ENCODE data around the gene FNBP1L. TPM values are rescaled to one million over a fixed set of nuclear protein-coding genes. Genes with fewer than 3 reads are reported as not detected.
A peak's percentile ranks its signal among the peaks of the same experiment; 100 is the strongest.

The FNBP1L gene
- total and polyA plus RNA-seq, 2 donors (not counting 1 experiment from before 2014, with no cell fraction given), result 0.86 to 5.4 TPM

DNA sequence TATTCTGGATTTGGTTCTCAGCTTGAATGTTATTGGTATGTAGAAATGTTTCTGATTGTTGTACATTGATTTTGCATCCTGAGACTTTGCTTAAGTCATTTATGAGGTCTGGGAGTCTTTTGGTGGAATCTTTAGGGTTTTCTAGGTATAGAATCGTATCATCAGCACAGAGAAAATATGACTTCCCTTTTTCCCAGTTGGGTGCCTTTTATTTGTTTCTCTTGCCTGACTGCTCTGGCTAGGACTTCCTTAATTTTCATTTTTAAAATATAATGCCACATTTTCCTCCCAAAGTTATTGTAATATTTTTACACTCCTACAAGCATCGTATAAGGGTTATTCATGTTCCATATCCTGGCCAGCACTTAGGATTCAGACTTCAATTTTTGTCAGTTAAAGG lies 111.1 kb downstream of the FNBP1L start:
- peaks cover 23% of the 10 kb centered on the region for H3K4me1 Mint-ChIP-seq
- Histone ChIP-seq H3K27me3 (replicated peaks in 1 of 4; ENCODE audit: control extremely low read depth in 1 of 4, control insufficient read depth in 3 of 4, insufficient read depth in 4 of 4, low read length in 3 of 4) (no peaks in the 10 kb centered on the region), H3K79me2 (ENCODE audit: control insufficient read depth, insufficient read depth, low read length) (no peaks in the 10 kb centered on the region), H2AFZ (ENCODE audit: insufficient read depth, low read depth, low read length, poor library complexity, severe bottlenecking) (no peak overlapping the region), H3K9ac (ENCODE audit: low read length) (no peak overlapping the region), H3K4me2 (replicated peaks; ENCODE audit: low read depth, low read length, poor library complexity, severe bottlenecking) (peak overlapping the region; percentile 31), H3K9me3 (ENCODE audit: control extremely low read depth in 1 of 3, control insufficient read depth in 2 of 3, insufficient read depth in 1 of 3, low read length in 2 of 3) (peaks cover 0 to 1% (median 0%) of the 10 kb centered on the region in 3 donors), H4K20me1 (ENCODE audit: control insufficient read depth, insufficient read depth, low read length, poor library complexity, severe bottlenecking) (no peaks in the 10 kb centered on the region), H3K27ac (ENCODE audit: low read length in 2 of 2) (no peak overlapping the region), H3K4me3 (ENCODE audit: control extremely low read depth in 1 of 5, extremely low read depth in 1 of 5, insufficient read depth in 1 of 5, low read depth in 2 of 5, low read length in 4 of 5) (no peak overlapping the region), H3K4me1 (ENCODE audit: control insufficient read depth in 2 of 2, insufficient read depth in 2 of 2, low read length in 2 of 2) (peaks cover 10 to 18% of the 10 kb centered on the region in 2 donors), H3K36me3 (replicated peaks in 1 of 2; ENCODE audit: control extremely low read depth in 1 of 2, control insufficient read depth in 1 of 2, extremely low read depth in 1 of 2, insufficient read depth in 2 of 2, low read length in 1 of 2) (peaks cover 6 to 9% of the 10 kb centered on the region in 2 experiments)
- ChIA-PET CTCF (interaction anchor here (0.6 to 0.7 kb wide), 2 partner anchors 273 to 351 kb away, joined by 3 to 4 read pairs; no protein-coding TSS in a partner anchor), POLR2A (no interaction called here)
- DNase-seq (peak; percentile 31), ATAC-seq (ENCODE audit: low read depth) (no peak)
- H3K27me3 Mint-ChIP-seq, result no peaks in the 10 kb centered on the region
- 20% methylated on average over 1 of the region's 2 CpGs for WGBS (ENCODE audit: insufficient coverage)
- peak overlapping the region; percentile 44 for H3K4me3 Mint-ChIP-seq
- TF ChIP-seq EZH2 (IDR thresholded peaks at IDR 0.05; ENCODE audit: borderline replicate concordance, insufficient read depth, low read depth, low read length, poor library complexity, severe bottlenecking) (no peak), CTCF (IDR thresholded peaks at IDR 0.05) (no peak)
- H3K9me3 Mint-ChIP-seq (ENCODE audit: insufficient read depth), result no peaks in the 10 kb centered on the region
- intact Hi-C loops (cut with micrococcal nuclease), result no loop called here
- no peak overlapping the region for H3K27ac Mint-ChIP-seq

- POLR2A ChIA-PET, result no interaction called here
- Histone ChIP-seq H3K4me1 (ENCODE audit: control insufficient read depth in 2 of 2, insufficient read depth in 2 of 2, low read length in 2 of 2) (peaks cover 10 to 18% of the 10 kb centered on the region in 2 donors), H3K79me2 (ENCODE audit: control insufficient read depth, insufficient read depth, low read length) (no peaks in the 10 kb centered on the region), H3K4me2 (replicated peaks; ENCODE audit: low read depth, low read length, poor library complexity, severe bottlenecking) (peak overlapping the region; percentile 31), H3K9me3 (ENCODE audit: control extremely low read depth in 1 of 3, control insufficient read depth in 2 of 3, insufficient read depth in 1 of 3, low read length in 2 of 3) (peaks cover 0 to 1% (median 0%) of the 10 kb centered on the region in 3 donors), H3K27ac (ENCODE audit: low read length in 2 of 2) (no peak overlapping the region), H3K4me3 (ENCODE audit: control extremely low read depth in 1 of 5, extremely low read depth in 1 of 5, insufficient read depth in 1 of 5, low read depth in 2 of 5, low read length in 4 of 5) (no peak overlapping the region), H2AFZ (ENCODE audit: insufficient read depth, low read depth, low read length, poor library complexity, severe bottlenecking) (no peak overlapping the region), H3K9ac (ENCODE audit: low read length) (no peak overlapping the region), H3K36me3 (replicated peaks in 1 of 2; ENCODE audit: control extremely low read depth in 1 of 2, control insufficient read depth in 1 of 2, extremely low read depth in 1 of 2, insufficient read depth in 2 of 2, low read length in 1 of 2) (peaks cover 8 to 9% of the 10 kb centered on the region in 2 experiments), H3K27me3 (replicated peaks in 1 of 4; ENCODE audit: control extremely low read depth in 1 of 4, control insufficient read depth in 3 of 4, insufficient read depth in 4 of 4, low read length in 3 of 4) (no peaks in the 10 kb centered on the region), H4K20me1 (ENCODE audit: control insufficient read depth, insufficient read depth, low read length, poor library complexity, severe bottlenecking) (no peaks in the 10 kb centered on the region)
- CTCF ChIA-PET, result no interaction called here
- TF ChIP-seq EZH2 (IDR thresholded peaks at IDR 0.05; ENCODE audit: borderline replicate concordance, insufficient read depth, low read depth, low read length, poor library complexity, severe bottlenecking) (no peak), CTCF (IDR thresholded peaks at IDR 0.05) (no peak)
- H3K27ac Mint-ChIP-seq, result no peak overlapping the region
- peaks cover 23% of the 10 kb centered on the region for H3K4me1 Mint-ChIP-seq
- no peak for DNase-seq
- intact Hi-C loops (cut with micrococcal nuclease), result no loop called here
- no peak for ATAC-seq (ENCODE audit: low read depth)
- H3K4me3 Mint-ChIP-seq, result peak overlapping the region; percentile 26
- no peaks in the 10 kb centered on the region for H3K9me3 Mint-ChIP-seq (ENCODE audit: insufficient read depth)
- no peaks in the 10 kb centered on the region for H3K27me3 Mint-ChIP-seq
These were observed 111.8 kb downstream of the FNBP1L start for GRCh38 chr1:93559695-93560094.
